ENCODE results near the gene OR2A25. TPM values are rescaled to one million over a fixed set of nuclear protein-coding genes. Genes with fewer than 3 reads are reported as not detected.

OR2A25 gene
- polyA plus RNA-seq, 3 donors, result not detected

- WGBS (ENCODE audit: insufficient coverage), result 100% methylated on average over 2 of the region's 3 CpGs
Measured at GRCh38 chr7:144057954-144058353, 11.7 kb upstream of the OR2A25 start.

GRCh38 chr7:144063710-144064109 is 5.9 kb upstream of the OR2A25 start:
- no peak for TF ChIP-seq CTCF (IDR thresholded peaks at IDR 0.05)
- H3K4me1 ChIP-seq (ENCODE audit: control insufficient read depth in 1 of 2, insufficient read depth in 2 of 2, low read length in 2 of 2), result no peaks in the 10 kb centered on the region
- Mint-ChIP-seq H3K4me1 (no peaks in the 10 kb centered on the region), H3K4me3 (no peak overlapping the region), H3K9me3 (peaks cover 0 to 6% (median 2%) of the 10 kb centered on the region in 7 donors), H3K27ac (no peak overlapping the region), H3K36me3 (no peaks in the 10 kb centered on the region), H3K27me3 (ENCODE audit: low read depth in 3 of 3) (peaks cover 0 to 2% (median 0%) of the 10 kb centered on the region in 3 donors)
- WGBS (ENCODE audit: insufficient coverage), result 46% methylated on average over 3 of the region's 3 CpGs
- no peaks in the 10 kb centered on the region for H4K20me1 ChIP-seq (ENCODE audit: insufficient read depth, low read length)
- H3K9me3 ChIP-seq (replicated peaks in 1 of 2; ENCODE audit: control insufficient read depth in 1 of 2, insufficient read depth in 1 of 2, low read length in 2 of 2), result peaks cover 0 to 4% of the 10 kb centered on the region in 2 donors
- H2AFZ ChIP-seq (ENCODE audit: insufficient read depth, low read depth, low read length, poor library complexity, severe bottlenecking), result no peak overlapping the region
- no peak overlapping the region for H3K9ac ChIP-seq (ENCODE audit: insufficient read depth, low read length, poor library complexity, severe bottlenecking)
- H3K4me2 ChIP-seq (replicated peaks; ENCODE audit: extremely low read depth, low read length, poor library complexity, severe bottlenecking), result no peak overlapping the region
- intact Hi-C loops (cut with micrococcal nuclease), result no loop called here
- H3K79me2 ChIP-seq (ENCODE audit: insufficient read depth, low read length), result no peaks in the 10 kb centered on the region
- H3K27me3 ChIP-seq (ENCODE audit: control insufficient read depth in 2 of 2, insufficient read depth in 2 of 2, low read length in 2 of 2), result no peaks in the 10 kb centered on the region
- H3K4me3 ChIP-seq (replicated peaks in 1 of 3; ENCODE audit: low read depth in 2 of 3, low read length in 3 of 3), result no peak overlapping the region
- DNase-seq, result no peak
- H3K36me3 ChIP-seq (replicated peaks in 1 of 2; ENCODE audit: control insufficient read depth in 1 of 2, insufficient read depth in 2 of 2, low read length in 2 of 2), result no peaks in the 10 kb centered on the region
- no peak overlapping the region for H3K27ac ChIP-seq (ENCODE audit: low read depth in 1 of 2, low read length in 2 of 2)

More at GRCh38 chr7:144057954-144058353, 11.7 kb upstream of the OR2A25 start:
- Histone ChIP-seq H2AFZ (ENCODE audit: insufficient read depth, low read depth, low read length, poor library complexity, severe bottlenecking) (no peak overlapping the region), H3K4me3 (replicated peaks in 1 of 3; ENCODE audit: low read depth in 2 of 3, low read length in 3 of 3) (no peak overlapping the region), H3K9me3 (replicated peaks in 1 of 2; ENCODE audit: control insufficient read depth in 1 of 2, insufficient read depth in 1 of 2, low read length in 2 of 2) (peaks cover 0 to 7% of the 10 kb centered on the region in 2 donors), H3K27ac (ENCODE audit: low read depth in 1 of 2, low read length in 2 of 2) (no peak overlapping the region), H3K27me3 (ENCODE audit: control insufficient read depth in 2 of 2, insufficient read depth in 2 of 2, low read length in 2 of 2) (no peaks in the 10 kb centered on the region), H4K20me1 (ENCODE audit: insufficient read depth, low read length) (no peaks in the 10 kb centered on the region), H3K4me1 (ENCODE audit: control insufficient read depth in 1 of 2, insufficient read depth in 2 of 2, low read length in 2 of 2) (no peaks in the 10 kb centered on the region), H3K4me2 (replicated peaks; ENCODE audit: extremely low read depth, low read length, poor library complexity, severe bottlenecking) (no peak overlapping the region), H3K79me2 (ENCODE audit: insufficient read depth, low read length) (no peaks in the 10 kb centered on the region), H3K36me3 (replicated peaks in 1 of 2; ENCODE audit: control insufficient read depth in 1 of 2, insufficient read depth in 2 of 2, low read length in 2 of 2) (no peaks in the 10 kb centered on the region), H3K9ac (ENCODE audit: insufficient read depth, low read length, poor library complexity, severe bottlenecking) (no peak overlapping the region)
- TF ChIP-seq CTCF (IDR thresholded peaks at IDR 0.05), result no peak
- intact Hi-C loops (cut with micrococcal nuclease), result no loop called here
- Mint-ChIP-seq H3K27me3 (ENCODE audit: low read depth in 3 of 3) (peaks cover 0 to 3% (median 1%) of the 10 kb centered on the region in 3 donors), H3K4me3 (no peak overlapping the region), H3K9me3 (peaks cover 2 to 16% (median 4%) of the 10 kb centered on the region in 7 donors), H3K4me1 (no peaks in the 10 kb centered on the region), H3K27ac (no peak overlapping the region), H3K36me3 (no peaks in the 10 kb centered on the region)
- no peak for DNase-seq
